H9 (cell line): ENCODE results near the gene NRK. TPM values are rescaled to one million over a fixed set of nuclear protein-coding genes. Genes with fewer than 3 reads are reported as not detected.

Experiments used
- DNase-seq: peaks from one replicate; pipeline ENCODE4 v3.0.0-alpha.2; 2017
- H2AFZ ChIP-seq: one replicate; pipeline ENCODE4 v1.6.1; 2013; ENCODE audit warnings: mild to moderate bottlenecking, low read length, control low read depth, moderate library complexity
- H2AK5ac ChIP-seq: 2 replicates; pipeline ENCODE4 v1.6.1; 2013; ENCODE audit warnings: low read length, control low read depth, mixed read lengths; ENCODE audit not compliant: insufficient read length
- H2BK120ac ChIP-seq: one replicate; pipeline ENCODE4 v1.6.1; 2013; ENCODE audit warnings: low read depth, mild to moderate bottlenecking, low read length, control low read depth, inconsistent platforms; ENCODE audit not compliant: poor library complexity, severe bottlenecking
- H2BK12ac ChIP-seq: 2 replicates; pipeline ENCODE4 v1.6.1; 2013; ENCODE audit warnings: low read length, control low read depth, mixed read lengths, low read depth; ENCODE audit not compliant: insufficient read length
- H2BK15ac ChIP-seq: 2 replicates; pipeline ENCODE4 v1.6.1; 2013; ENCODE audit warnings: low read depth, low read length, control low read depth
- H2BK20ac ChIP-seq: one replicate; pipeline ENCODE4 v1.6.1; 2013; ENCODE audit warnings: low read depth, mild to moderate bottlenecking, low read length, control low read depth, inconsistent platforms; ENCODE audit not compliant: poor library complexity, severe bottlenecking
- H2BK5ac ChIP-seq: 2 replicates; pipeline ENCODE4 v1.6.1; 2013; ENCODE audit warnings: low read length, control low read depth, mixed read lengths; ENCODE audit not compliant: insufficient read length
- H3K14ac ChIP-seq: 2 replicates; pipeline ENCODE4 v1.6.1; 2013; ENCODE audit warnings: low read length, control low read depth; ENCODE audit not compliant: insufficient read depth
- H3K18ac ChIP-seq: 2 replicates; pipeline ENCODE4 v1.6.1; 2013; ENCODE audit warnings: low read depth, mild to moderate bottlenecking, mixed read lengths, low read length, control low read depth; ENCODE audit not compliant: insufficient read length
- H3K23ac ChIP-seq: 2 replicates; pipeline ENCODE4 v1.6.1; 2013; ENCODE audit warnings: low read length, control low read depth, mixed read lengths, low read depth; ENCODE audit not compliant: insufficient read length
- H3K23me2 ChIP-seq: 2 replicates; pipeline ENCODE4 v1.6.1; 2013; ENCODE audit warnings: low read depth, mild to moderate bottlenecking, mixed read lengths, low read length, control low read depth; ENCODE audit not compliant: insufficient read length, poor library complexity, severe bottlenecking
- H3K27ac ChIP-seq: 2 replicates; pipeline ENCODE4 v1.5.1; 2013; ENCODE audit warnings: low read length, control low read depth, mixed read lengths, low read depth; ENCODE audit not compliant: insufficient read length
- H3K27me3 ChIP-seq: 2 replicates; pipeline ENCODE4 v1.6.1; 2013; ENCODE audit warnings: low read length, control low read depth, inconsistent platforms; ENCODE audit not compliant: insufficient read depth
- H3K4ac ChIP-seq: 2 replicates; pipeline ENCODE4 v1.6.1; 2013; ENCODE audit warnings: low read depth, mild to moderate bottlenecking, control low read depth, inconsistent platforms, low read length, moderate library complexity
- H3K4me1 ChIP-seq: 2 replicates; pipeline ENCODE4 v1.6.1; 2013; ENCODE audit warnings: low read length, control low read depth, inconsistent platforms; ENCODE audit not compliant: insufficient read depth
- H3K4me2 ChIP-seq: 2 replicates; pipeline ENCODE4 v1.6.1; 2013; ENCODE audit warnings: low read length, control low read depth, mixed read lengths; ENCODE audit not compliant: insufficient read length, insufficient read depth
- H3K56ac ChIP-seq: 2 replicates; pipeline ENCODE4 v1.6.1; 2013; ENCODE audit warnings: low read depth, mild to moderate bottlenecking, mixed read lengths, low read length, control low read depth; ENCODE audit not compliant: insufficient read length
- H3K79me1 ChIP-seq: 2 replicates; pipeline ENCODE4 v1.6.1; 2013; ENCODE audit warnings: low read depth, mild to moderate bottlenecking, moderate library complexity, low read length, control low read depth, inconsistent platforms; ENCODE audit not compliant: insufficient read depth, poor library complexity, severe bottlenecking
- H3K79me2 ChIP-seq: 2 replicates; pipeline ENCODE4 v1.6.1; 2013; ENCODE audit warnings: low read length, control low read depth, inconsistent platforms; ENCODE audit not compliant: insufficient read depth
- H3K9ac ChIP-seq: 2 replicates; pipeline ENCODE4 v1.6.1; 2013; ENCODE audit warnings: low read length, control low read depth, mixed read lengths; ENCODE audit not compliant: insufficient read length; ENCODE audit errors: extremely low read depth
- H3K9me3 ChIP-seq: one replicate; pipeline ENCODE4 v1.6.1; 2013; ENCODE audit warnings: low read depth, low read length, inconsistent platforms; ENCODE audit not compliant: control insufficient read depth
- H3T11ph ChIP-seq: one replicate; pipeline ENCODE4 v1.6.1; 2013; ENCODE audit warnings: mild to moderate bottlenecking, low read length, control low read depth, inconsistent platforms
- H4K20me1 ChIP-seq: one replicate; pipeline ENCODE4 v1.6.1; 2013; ENCODE audit not compliant: control insufficient read depth, insufficient read length, insufficient read depth
- H4K5ac ChIP-seq: 2 replicates; pipeline ENCODE4 v1.6.1; 2013; ENCODE audit warnings: low read depth, mild to moderate bottlenecking, mixed read lengths, low read length, control low read depth; ENCODE audit not compliant: insufficient read length
- H4K8ac ChIP-seq: replicated peaks from 2 replicates; pipeline ENCODE4 v1.6.1; 2013; ENCODE audit warnings: low read length, control low read depth, mixed read lengths, low read depth; ENCODE audit not compliant: insufficient read length
- H4K91ac ChIP-seq: 2 replicates; pipeline ENCODE4 v1.6.1; 2013; ENCODE audit warnings: low read depth, mild to moderate bottlenecking, moderate library complexity, mixed read lengths, low read length, control low read depth; ENCODE audit not compliant: insufficient read length
- H3K27ac Mint-ChIP-seq, 3 experiments: 2 replicates in 2 of 3; 3 replicates in 1 of 3; pipeline ENCODE4 v1.8.0; 2020 to 2021; ENCODE audit warnings: mixed read lengths in 3 of 3, mild to moderate bottlenecking in 1 of 3, moderate library complexity in 1 of 3
- H3K27me3 Mint-ChIP-seq: 2 replicates; pipeline ENCODE4 v1.8.0; 2021; ENCODE audit warnings: low read depth, mild to moderate bottlenecking, moderate library complexity, mixed read lengths
- H3K36me3 Mint-ChIP-seq, 3 experiments: 2 replicates in 2 of 3; 3 replicates in 1 of 3; pipeline ENCODE4 v1.8.0; 2020 to 2021; ENCODE audit warnings: low read depth in 3 of 3, mixed read lengths in 3 of 3; ENCODE audit not compliant: insufficient read depth in 1 of 3
- H3K4me1 Mint-ChIP-seq, 2 experiments: 2 replicates each; pipeline ENCODE4 v1.8.0; 2020; ENCODE audit warnings: mixed read lengths in 2 of 2
- H3K4me3 Mint-ChIP-seq, 2 experiments: 2 replicates in 1 of 2; 3 replicates in 1 of 2; pipeline ENCODE4 v1.8.0; 2020 to 2021; ENCODE audit warnings: mild to moderate bottlenecking in 2 of 2, mixed read lengths in 2 of 2, moderate library complexity in 1 of 2
- H3K9me3 Mint-ChIP-seq, 2 experiments: 2 replicates in 1 of 2; 3 replicates in 1 of 2; pipeline ENCODE4 v1.8.0; 2020; ENCODE audit warnings: mild to moderate bottlenecking in 2 of 2, mixed read lengths in 2 of 2, moderate library complexity in 1 of 2
- WGBS: extraction: QIAGEN DNeasy Blood & Tissue Kit; methylation state at CpG from one replicate; pipeline ENCODE4 v1.1.7; 2013; ENCODE audit warnings: missing lambda C conversion rate, low lambda C conversion rate, mixed read lengths; ENCODE audit not compliant: insufficient read length; ENCODE audit errors: extremely low coverage; 5-methylcytosine and 5-hydroxymethylcytosine counted together
- total RNA-seq: library from RNA; stranded (reverse); gene quantifications from 2 replicates; pipeline ENCODE4 v1.2.1, GENCODE V29; 2021
- TF ChIP-seq, protein P1 (sequence below): fragments of 200-600 bp; sonication (generic); conservative IDR thresholded peaks from 3 replicates; pipeline ENCODE4 v1.8.0; 2021; ENCODE audit warnings: antibody characterized with exemption, mild to moderate bottlenecking

NRK gene
- total RNA-seq, 1 experiment from 2014 or later: 1.4 TPM

DNA sequence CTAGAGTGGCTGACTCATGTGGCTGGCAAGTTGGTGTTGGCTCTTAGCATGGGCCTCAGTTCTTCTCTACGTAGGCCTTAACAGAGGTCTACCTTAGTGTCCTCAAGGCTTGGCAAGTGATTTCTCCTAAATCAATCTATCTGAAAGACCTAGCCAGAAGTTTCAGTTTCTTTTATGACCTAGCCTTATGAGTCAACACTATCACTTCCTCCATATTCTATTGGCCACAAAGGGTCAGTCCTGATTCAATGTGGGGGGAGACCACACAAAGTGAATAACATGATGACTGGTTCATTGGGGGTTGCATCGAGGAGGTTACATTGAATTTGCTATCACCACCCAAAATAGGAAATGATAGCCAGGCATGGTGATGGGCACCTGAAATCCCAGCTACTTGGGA lies 5.8 kb upstream of the NRK start:
- WGBS: no CpG with 5 or more reads among the region's 2 CpGs
- H3K9me3 ChIP-seq: no peaks in the 10 kb centered on the region
- H4K8ac ChIP-seq: no peak overlapping the region
- no peak overlapping the region for H3K18ac ChIP-seq
- no peaks in the 10 kb centered on the region for H3K79me1 ChIP-seq
- H3K27me3 ChIP-seq: no peaks in the 10 kb centered on the region
- no peak overlapping the region for H3K4ac ChIP-seq
- H2BK20ac ChIP-seq: no peak overlapping the region
- no peak overlapping the region for H3K14ac ChIP-seq
- H3K4me2 ChIP-seq: no peak overlapping the region
- H3T11ph ChIP-seq: no peak overlapping the region
- no peaks in the 10 kb centered on the region for H4K20me1 ChIP-seq
- H3K4me1 ChIP-seq: no peaks in the 10 kb centered on the region
- no peak overlapping the region for H2BK12ac ChIP-seq
- peaks cover 6 to 9% of the 10 kb centered on the region in 2 experiments for H3K4me1 Mint-ChIP-seq
- H3K36me3 Mint-ChIP-seq: no peaks in the 10 kb centered on the region; a peak in 2 of 7 replicates
- H2AFZ ChIP-seq: no peak overlapping the region
- H3K9ac ChIP-seq: no peak overlapping the region
- no peak overlapping the region for H2BK15ac ChIP-seq
- H4K91ac ChIP-seq: no peak overlapping the region
- no peak overlapping the region for H3K27ac ChIP-seq
- H2BK5ac ChIP-seq: no peak overlapping the region
- no peaks in the 10 kb centered on the region for H3K79me2 ChIP-seq
- no peak overlapping the region for H4K5ac ChIP-seq
- no peak for DNase-seq
- H2BK120ac ChIP-seq: no peak overlapping the region
- H3K23ac ChIP-seq: no peak overlapping the region
- H3K23me2 ChIP-seq: peaks cover 2% of the 10 kb centered on the region
- H3K4me3 Mint-ChIP-seq: no peak overlapping the region
- no peak overlapping the region for H2AK5ac ChIP-seq
- peaks cover 23% of the 10 kb centered on the region for H3K27me3 Mint-ChIP-seq
- H3K56ac ChIP-seq: no peak overlapping the region
- TF ChIP-seq, protein P1, sequence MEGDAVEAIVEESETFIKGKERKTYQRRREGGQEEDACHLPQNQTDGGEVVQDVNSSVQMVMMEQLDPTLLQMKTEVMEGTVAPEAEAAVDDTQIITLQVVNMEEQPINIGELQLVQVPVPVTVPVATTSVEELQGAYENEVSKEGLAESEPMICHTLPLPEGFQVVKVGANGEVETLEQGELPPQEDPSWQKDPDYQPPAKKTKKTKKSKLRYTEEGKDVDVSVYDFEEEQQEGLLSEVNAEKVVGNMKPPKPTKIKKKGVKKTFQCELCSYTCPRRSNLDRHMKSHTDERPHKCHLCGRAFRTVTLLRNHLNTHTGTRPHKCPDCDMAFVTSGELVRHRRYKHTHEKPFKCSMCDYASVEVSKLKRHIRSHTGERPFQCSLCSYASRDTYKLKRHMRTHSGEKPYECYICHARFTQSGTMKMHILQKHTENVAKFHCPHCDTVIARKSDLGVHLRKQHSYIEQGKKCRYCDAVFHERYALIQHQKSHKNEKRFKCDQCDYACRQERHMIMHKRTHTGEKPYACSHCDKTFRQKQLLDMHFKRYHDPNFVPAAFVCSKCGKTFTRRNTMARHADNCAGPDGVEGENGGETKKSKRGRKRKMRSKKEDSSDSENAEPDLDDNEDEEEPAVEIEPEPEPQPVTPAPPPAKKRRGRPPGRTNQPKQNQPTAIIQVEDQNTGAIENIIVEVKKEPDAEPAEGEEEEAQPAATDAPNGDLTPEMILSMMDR: no peak
- peaks cover 1 to 65% of the 10 kb centered on the region in 2 experiments; a peak in 3 of 5 replicates for H3K9me3 Mint-ChIP-seq
- H3K27ac Mint-ChIP-seq: peak overlapping the region in 1 of 3 experiments; percentile 46; a peak in 1 of 7 replicates
